ENCODE data around the gene MYLK. TPM values are rescaled to one million over a fixed set of nuclear protein-coding genes. Genes with fewer than 3 reads are reported as not detected.

MYLK gene
- total and polyA plus RNA-seq, 8 donors: 35.1 to 916 (median 340) TPM

DNA sequence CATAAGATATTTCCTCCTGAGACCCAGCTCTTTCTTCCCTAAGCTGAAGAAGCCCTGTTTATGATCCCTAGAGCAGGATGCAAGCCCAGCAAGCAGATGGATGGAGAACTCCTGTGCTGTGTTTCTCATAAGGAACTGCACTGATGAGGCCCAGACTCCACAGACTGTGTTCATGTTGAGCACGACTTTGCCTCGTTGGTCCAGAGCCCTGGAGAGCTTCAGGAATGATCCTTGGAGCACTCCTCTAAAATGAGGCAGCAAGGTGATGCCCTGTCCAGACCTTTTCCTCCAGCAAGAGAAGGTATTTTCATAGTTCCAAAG is 83.8 kb downstream of the MYLK start:
- TF ChIP-seq POLR2A (IDR thresholded peaks at IDR 0.05) (no peak), EP300 (IDR thresholded peaks at IDR 0.05) (no peak), POLR2AphosphoS5 (IDR thresholded peaks at IDR 0.05) (no peak)
- TF ChIP-seq, protein P1, sequence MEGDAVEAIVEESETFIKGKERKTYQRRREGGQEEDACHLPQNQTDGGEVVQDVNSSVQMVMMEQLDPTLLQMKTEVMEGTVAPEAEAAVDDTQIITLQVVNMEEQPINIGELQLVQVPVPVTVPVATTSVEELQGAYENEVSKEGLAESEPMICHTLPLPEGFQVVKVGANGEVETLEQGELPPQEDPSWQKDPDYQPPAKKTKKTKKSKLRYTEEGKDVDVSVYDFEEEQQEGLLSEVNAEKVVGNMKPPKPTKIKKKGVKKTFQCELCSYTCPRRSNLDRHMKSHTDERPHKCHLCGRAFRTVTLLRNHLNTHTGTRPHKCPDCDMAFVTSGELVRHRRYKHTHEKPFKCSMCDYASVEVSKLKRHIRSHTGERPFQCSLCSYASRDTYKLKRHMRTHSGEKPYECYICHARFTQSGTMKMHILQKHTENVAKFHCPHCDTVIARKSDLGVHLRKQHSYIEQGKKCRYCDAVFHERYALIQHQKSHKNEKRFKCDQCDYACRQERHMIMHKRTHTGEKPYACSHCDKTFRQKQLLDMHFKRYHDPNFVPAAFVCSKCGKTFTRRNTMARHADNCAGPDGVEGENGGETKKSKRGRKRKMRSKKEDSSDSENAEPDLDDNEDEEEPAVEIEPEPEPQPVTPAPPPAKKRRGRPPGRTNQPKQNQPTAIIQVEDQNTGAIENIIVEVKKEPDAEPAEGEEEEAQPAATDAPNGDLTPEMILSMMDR (IDR thresholded peaks at IDR 0.05): no peak
- H3K27me3 ChIP-seq: no peaks in the 10 kb centered on the region
- H3K4me3 ChIP-seq: no peak overlapping the region
- 56 to 75% (median 71%) methylated on average over 2 of the region's 2 CpGs for WGBS, 5 donors
- no peaks in the 10 kb centered on the region for H3K9me3 ChIP-seq
- H3K4me1 ChIP-seq: peaks cover 0 to 12% (median 10%) of the 10 kb centered on the region in 4 donors
- no peaks in the 10 kb centered on the region for H3K36me3 ChIP-seq
- H3K27ac ChIP-seq: no peak overlapping the region
- no peak for DNase-seq
- intact Hi-C loops (cut with DNase I; ENCODE audit: low total_unique reads): no loop called here

DNA sequence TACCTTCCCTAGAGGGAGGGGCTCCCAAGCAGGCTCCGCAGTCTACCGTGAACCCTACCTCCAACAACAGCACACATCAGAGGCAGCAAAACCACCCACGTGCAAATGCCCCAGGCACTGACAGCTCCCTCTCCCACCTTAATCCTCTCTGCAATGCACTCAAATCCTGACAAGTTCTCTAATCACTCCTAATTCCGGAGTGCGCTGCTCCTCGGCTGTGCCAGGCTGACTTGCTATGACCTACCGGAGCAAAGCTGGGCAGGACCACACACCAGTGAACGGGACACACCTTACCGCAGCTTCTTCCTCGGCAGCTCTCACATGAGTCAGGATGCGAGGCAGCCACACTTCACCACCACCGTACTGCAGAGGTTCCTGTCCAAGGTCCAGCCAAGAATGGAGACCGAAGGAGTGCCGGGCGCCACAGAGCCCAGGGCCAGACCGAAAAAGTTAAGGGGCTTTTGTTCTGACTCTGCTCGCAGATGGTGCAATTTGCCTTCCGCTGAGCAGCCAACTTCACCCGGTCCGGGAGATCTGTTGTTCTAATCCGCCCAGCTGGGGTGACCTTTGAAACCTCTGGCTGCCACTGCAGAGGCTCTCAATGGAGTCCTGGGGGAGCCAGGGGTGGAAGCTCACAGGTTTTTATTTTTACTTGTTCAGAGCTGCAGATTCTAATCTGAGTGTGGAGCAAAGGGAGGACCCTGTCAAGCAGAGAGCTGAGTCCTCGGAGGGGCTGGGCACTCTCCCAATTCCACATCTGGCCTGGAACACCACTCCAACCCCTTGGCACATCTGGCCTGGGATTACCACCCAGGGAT is 84.4 kb downstream of the MYLK start:
- Histone ChIP-seq H3K4me3 (no peak overlapping the region), H3K36me3 (no peaks in the 10 kb centered on the region), H3K27me3 (no peaks in the 10 kb centered on the region), H3K4me1 (peaks cover 0 to 12% (median 10%) of the 10 kb centered on the region in 4 donors), H3K27ac (no peak overlapping the region), H3K9me3 (no peaks in the 10 kb centered on the region)
- WGBS, 5 donors: 21 to 37% (median 33%) methylated on average over 21 to 22 of the region's 22 CpGs
- no peak for DNase-seq
- no peak for TF ChIP-seq EP300 (IDR thresholded peaks at IDR 0.05)
- intact Hi-C loops (cut with DNase I; ENCODE audit: low total_unique reads): no loop called here

DNA sequence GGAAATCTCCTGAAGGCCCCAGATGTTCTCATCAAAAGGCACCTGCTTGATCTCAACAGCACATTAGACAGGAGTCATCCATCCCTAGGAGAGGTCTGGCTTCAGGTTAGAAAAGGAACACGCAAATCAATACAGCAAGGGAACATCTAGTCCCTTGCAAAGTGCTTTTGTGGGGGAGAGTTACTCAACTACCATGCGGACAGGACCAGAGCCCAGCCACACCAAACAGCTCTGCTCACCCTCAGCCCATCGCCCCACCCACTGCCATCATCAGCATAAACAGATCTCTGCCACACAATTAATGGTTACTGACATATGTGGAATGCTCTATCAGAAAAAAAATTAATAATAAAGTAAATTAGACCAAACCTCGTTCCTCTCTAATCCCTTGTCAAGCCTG is 85.6 kb downstream of the MYLK start:
- Histone ChIP-seq H3K36me3 (no peaks in the 10 kb centered on the region), H3K27me3 (no peaks in the 10 kb centered on the region), H3K4me3 (no peak overlapping the region), H3K27ac (no peak overlapping the region), H3K4me1 (peaks cover 0 to 12% (median 10%) of the 10 kb centered on the region in 4 donors), H3K9me3 (no peaks in the 10 kb centered on the region)
- DNase-seq: no peak
- WGBS, 5 donors: 85 to 93% (median 88%) methylated on average over 4 of the region's 4 CpGs
- intact Hi-C loops (cut with DNase I; ENCODE audit: low total_unique reads): no loop called here
- TF ChIP-seq, protein P1 (IDR thresholded peaks at IDR 0.05): no peak
- TF ChIP-seq EP300 (IDR thresholded peaks at IDR 0.05) (no peak), POLR2A (IDR thresholded peaks at IDR 0.05) (no peak), POLR2AphosphoS5 (IDR thresholded peaks at IDR 0.05) (no peak)

DNA sequence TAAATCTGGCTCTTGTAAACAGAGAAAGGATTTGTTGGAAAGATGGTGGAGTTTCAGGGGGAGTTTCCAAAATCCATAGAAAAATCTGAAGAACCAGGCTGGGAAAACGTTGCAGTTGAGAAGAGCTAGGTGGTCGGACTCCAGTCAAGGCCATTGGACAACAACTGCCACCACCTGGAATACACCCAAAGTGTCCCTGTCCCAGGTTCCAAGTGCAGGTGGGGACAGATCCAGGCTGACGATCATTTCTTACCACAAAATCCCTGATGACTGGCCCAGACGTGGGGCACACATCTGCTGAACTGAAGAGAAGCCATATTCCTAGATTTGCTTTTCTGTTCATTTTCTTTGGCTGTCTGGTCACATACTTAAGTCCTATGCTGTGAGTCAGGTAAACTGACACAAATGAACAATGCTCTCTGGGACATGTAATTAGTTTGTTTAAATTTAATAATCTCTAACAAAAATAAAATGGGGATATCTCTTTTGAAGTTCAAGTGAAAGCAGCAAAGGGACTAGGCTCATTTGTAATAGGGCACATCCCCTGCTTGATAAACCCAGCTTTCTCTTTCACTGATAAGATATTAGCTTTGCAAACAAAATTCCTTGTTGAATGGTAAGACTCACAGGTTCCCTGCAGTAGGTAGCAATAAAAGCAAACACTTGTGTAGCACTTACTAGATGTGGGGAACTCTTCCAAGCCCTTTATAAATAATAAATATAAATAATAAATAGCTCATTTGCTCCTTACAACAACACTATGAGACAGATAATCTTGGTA is 88.5 kb downstream of the MYLK start:
- H3K4me1 ChIP-seq: peaks cover 0 to 17% (median 11%) of the 10 kb centered on the region in 4 donors
- no peaks in the 10 kb centered on the region for H3K36me3 ChIP-seq
- no peak overlapping the region for H3K27ac ChIP-seq
- 54 to 63% (median 57%) methylated on average over 4 of the region's 4 CpGs for WGBS, 5 donors
- intact Hi-C loops (cut with DNase I; ENCODE audit: low total_unique reads): no loop called here
- no peak for TF ChIP-seq POLR2AphosphoS5 (IDR thresholded peaks at IDR 0.05)
- TF ChIP-seq POLR2A (IDR thresholded peaks at IDR 0.05): no peak
- TF ChIP-seq EP300 (IDR thresholded peaks at IDR 0.05): no peak
- TF ChIP-seq, protein P1 (IDR thresholded peaks at IDR 0.05): no peak
- DNase-seq: no peak
- H3K9me3 ChIP-seq: no peaks in the 10 kb centered on the region
- no peak overlapping the region for H3K4me3 ChIP-seq
- H3K27me3 ChIP-seq: no peaks in the 10 kb centered on the region

Data from stomach (tissue), 9 donors.